HepG2 (cell line): ENCODE measurements around the gene IGF2BP1. TPM values are rescaled to one million over a fixed set of nuclear protein-coding genes. Genes with fewer than 3 reads are reported as not detected.

Experiments
- HNF4A ChIP-seq: sonication (generic); formaldehyde crosslinking; IDR thresholded peaks from 2 replicates; pipeline ENCODE4 v1.4.0; 2020; ENCODE audit warnings: missing genetic modification reagents
- HNRNPH1 ChIP-seq: fragments of 200-400 bp; formaldehyde crosslinking; optimal IDR thresholded peaks from 2 replicates; pipeline ENCODE3; 2017; ENCODE audit warnings: mild to moderate bottlenecking, low read depth, low read length
- KLF11 ChIP-seq: IDR thresholded peaks from 2 replicates; pipeline ENCODE4 v1.6.1; 2016; ENCODE audit warnings: missing compliant biosample characterization
- PCBP1 ChIP-seq: fragments of 200-400 bp; formaldehyde crosslinking; IDR thresholded peaks from 2 replicates; pipeline ENCODE4 v1.6.1; 2017; ENCODE audit warnings: mild to moderate bottlenecking, low read depth, low read length, borderline replicate concordance
- RAD51 ChIP-seq: fragments of 450-650 bp; IDR thresholded peaks from 2 replicates; pipeline ENCODE4 v1.6.1; 2016; ENCODE audit warnings: borderline replicate concordance
- RCOR2 ChIP-seq: IDR thresholded peaks from 2 replicates; pipeline ENCODE4 v1.6.1; 2016; ENCODE audit warnings: missing biosample characterization, missing genetic modification reagents
- SP2 ChIP-seq: sonication (generic); formaldehyde crosslinking; IDR thresholded peaks from 2 replicates; pipeline ENCODE4 v1.5.1; 2020; ENCODE audit warnings: mild to moderate bottlenecking, missing genetic modification reagents
- SYNCRIP ChIP-seq: fragments of 200-400 bp; formaldehyde crosslinking; IDR thresholded peaks from 2 replicates; pipeline ENCODE4 v1.6.1; 2018; ENCODE audit warnings: mild to moderate bottlenecking, low read depth, low read length; ENCODE audit not compliant: insufficient read depth
- ZNF30 ChIP-seq: sonication (generic); formaldehyde crosslinking; IDR thresholded peaks from 2 replicates; pipeline ENCODE4 v1.5.0; 2020; ENCODE audit warnings: mild to moderate bottlenecking, missing genetic modification reagents
- ZNF367 ChIP-seq: sonication (generic); formaldehyde crosslinking; IDR thresholded peaks from 2 replicates; pipeline ENCODE4 v1.4.0; 2020; ENCODE audit warnings: missing genetic modification reagents, borderline replicate concordance
- ZNF614 ChIP-seq: IDR thresholded peaks from 2 replicates; pipeline ENCODE4 v1.6.1; 2018; ENCODE audit warnings: missing biosample characterization, missing genetic modification reagents, inconsistent platforms, borderline replicate concordance
- ZNF672 ChIP-seq: sonication (generic); formaldehyde crosslinking; IDR thresholded peaks from 2 replicates; pipeline ENCODE4 v1.8.1; 2022; ENCODE audit warnings: missing genetic modification reagents
- ZNF746 ChIP-seq: sonication (generic); formaldehyde crosslinking; IDR thresholded peaks from 2 replicates; pipeline ENCODE4 v1.8.0; 2022; ENCODE audit warnings: mild to moderate bottlenecking, missing genetic modification reagents
- ZNF850 ChIP-seq: sonication (generic); formaldehyde crosslinking; conservative IDR thresholded peaks from 2 replicates; pipeline ENCODE4 v1.9.0; 2021; ENCODE audit warnings: mild to moderate bottlenecking, missing genetic modification reagents
- polyA plus RNA-seq, 8 experiments: library from polyadenylated mRNA; depleted of rRNA in 3 of 8; stranded (reverse) in 7 of 8; unstranded in 1 of 8; fragments of >200 nt; fragmentation: Illumina TruSeq in 4 of 8; extraction: Trizol in 4 of 8; gene quantifications; 2 replicates each; pipeline versions ENCODE4 v1.2.1 to v1.2.3, GENCODE V29; 2011 to 2016; ENCODE audit warnings: low read depth in 4 of 8, missing spikeins in 1 of 8, mixed read lengths in 1 of 8; ENCODE audit not compliant: insufficient read depth in 1 of 8
- total RNA-seq, 5 experiments: library from RNA; depleted of rRNA; stranded (reverse); fragments of >200 nt; fragmentation: Illumina TruSeq; extraction: Trizol; gene quantifications; 2 replicates each; pipeline ENCODE4 v1.2.3, GENCODE V29; 2016; ENCODE audit warnings: low read depth in 1 of 5
- TF ChIP-seq, protein P1 (sequence below): IDR thresholded peaks from 2 replicates; pipeline ENCODE4 v1.6.1; 2016; ENCODE audit warnings: low read depth, control low read depth
- TF ChIP-seq, protein P2 (sequence below): sonication (generic); formaldehyde crosslinking; IDR thresholded peaks from 2 replicates; pipeline ENCODE4 v1.5.0; 2020; ENCODE audit warnings: mild to moderate bottlenecking, missing genetic modification reagents
- TF ChIP-seq, protein P3 (sequence below): sonication (generic); formaldehyde crosslinking; IDR thresholded peaks from 2 replicates; pipeline ENCODE4 v1.8.1; 2022; ENCODE audit warnings: low read depth, mild to moderate bottlenecking, missing genetic modification reagents
- TF ChIP-seq, protein P4 (sequence below): sonication (generic); formaldehyde crosslinking; IDR thresholded peaks from 2 replicates; pipeline ENCODE4 v1.4.0; 2020; ENCODE audit warnings: missing genetic modification reagents, borderline replicate concordance
- TF ChIP-seq, protein P5 (sequence below): sonication (generic); formaldehyde crosslinking; IDR thresholded peaks from 2 replicates; pipeline ENCODE4 v1.8.0; 2022; ENCODE audit warnings: missing genetic modification reagents, mild to moderate bottlenecking, inconsistent platforms, borderline replicate concordance

Gene IGF2BP1
- total and polyA plus RNA-seq, 2 of the 13 experiments (the other 11 are each of a cell fraction or from before 2014, with no cell fraction given), result 29.7 to 75.1 TPM

DNA sequence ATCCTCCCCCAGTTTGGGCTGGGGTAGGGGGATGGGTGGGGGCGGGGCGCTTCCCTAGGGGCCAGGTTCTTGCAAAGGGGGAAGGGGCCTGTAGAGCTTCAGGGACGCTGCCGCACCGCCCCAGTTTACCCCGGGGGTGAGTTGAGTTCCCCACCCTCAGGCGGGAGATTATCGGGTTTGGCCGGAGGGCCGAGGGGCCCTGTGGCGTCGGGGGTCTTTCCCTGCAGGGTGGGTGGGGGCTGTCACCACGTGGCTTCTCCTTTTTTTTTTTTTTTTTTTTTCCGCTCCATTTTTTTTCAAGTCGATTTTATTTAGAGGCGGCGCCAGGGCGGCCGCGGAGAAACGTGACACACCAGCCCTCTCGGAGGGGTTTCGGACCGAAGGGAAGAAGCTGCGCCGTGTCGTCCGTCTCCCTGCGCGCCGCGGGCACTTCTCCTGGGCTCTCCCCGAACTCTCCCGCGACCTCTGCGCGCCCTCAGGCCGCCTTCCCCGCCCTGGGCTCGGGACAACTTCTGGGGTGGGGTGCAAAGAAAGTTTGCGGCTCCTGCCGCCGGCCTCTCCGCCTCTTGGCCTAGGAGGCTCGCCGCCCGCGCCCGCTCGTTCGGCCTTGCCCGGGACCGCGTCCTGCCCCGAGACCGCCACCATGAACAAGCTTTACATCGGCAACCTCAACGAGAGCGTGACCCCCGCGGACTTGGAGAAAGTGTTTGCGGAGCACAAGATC, at the start of gene IGF2BP1 (continued):
- TF ChIP-seq HNF4A, result no peak
- TF ChIP-seq, protein P1, sequence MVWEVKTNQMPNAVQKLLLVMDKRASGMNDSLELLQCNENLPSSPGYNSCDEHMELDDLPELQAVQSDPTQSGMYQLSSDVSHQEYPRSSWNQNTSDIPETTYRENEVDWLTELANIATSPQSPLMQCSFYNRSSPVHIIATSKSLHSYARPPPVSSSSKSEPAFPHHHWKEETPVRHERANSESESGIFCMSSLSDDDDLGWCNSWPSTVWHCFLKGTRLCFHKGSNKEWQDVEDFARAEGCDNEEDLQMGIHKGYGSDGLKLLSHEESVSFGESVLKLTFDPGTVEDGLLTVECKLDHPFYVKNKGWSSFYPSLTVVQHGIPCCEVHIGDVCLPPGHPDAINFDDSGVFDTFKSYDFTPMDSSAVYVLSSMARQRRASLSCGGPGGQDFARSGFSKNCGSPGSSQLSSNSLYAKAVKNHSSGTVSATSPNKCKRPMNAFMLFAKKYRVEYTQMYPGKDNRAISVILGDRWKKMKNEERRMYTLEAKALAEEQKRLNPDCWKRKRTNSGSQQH (CRISPR knock-in tag), result peak; percentile 23
- TF ChIP-seq, protein P2, sequence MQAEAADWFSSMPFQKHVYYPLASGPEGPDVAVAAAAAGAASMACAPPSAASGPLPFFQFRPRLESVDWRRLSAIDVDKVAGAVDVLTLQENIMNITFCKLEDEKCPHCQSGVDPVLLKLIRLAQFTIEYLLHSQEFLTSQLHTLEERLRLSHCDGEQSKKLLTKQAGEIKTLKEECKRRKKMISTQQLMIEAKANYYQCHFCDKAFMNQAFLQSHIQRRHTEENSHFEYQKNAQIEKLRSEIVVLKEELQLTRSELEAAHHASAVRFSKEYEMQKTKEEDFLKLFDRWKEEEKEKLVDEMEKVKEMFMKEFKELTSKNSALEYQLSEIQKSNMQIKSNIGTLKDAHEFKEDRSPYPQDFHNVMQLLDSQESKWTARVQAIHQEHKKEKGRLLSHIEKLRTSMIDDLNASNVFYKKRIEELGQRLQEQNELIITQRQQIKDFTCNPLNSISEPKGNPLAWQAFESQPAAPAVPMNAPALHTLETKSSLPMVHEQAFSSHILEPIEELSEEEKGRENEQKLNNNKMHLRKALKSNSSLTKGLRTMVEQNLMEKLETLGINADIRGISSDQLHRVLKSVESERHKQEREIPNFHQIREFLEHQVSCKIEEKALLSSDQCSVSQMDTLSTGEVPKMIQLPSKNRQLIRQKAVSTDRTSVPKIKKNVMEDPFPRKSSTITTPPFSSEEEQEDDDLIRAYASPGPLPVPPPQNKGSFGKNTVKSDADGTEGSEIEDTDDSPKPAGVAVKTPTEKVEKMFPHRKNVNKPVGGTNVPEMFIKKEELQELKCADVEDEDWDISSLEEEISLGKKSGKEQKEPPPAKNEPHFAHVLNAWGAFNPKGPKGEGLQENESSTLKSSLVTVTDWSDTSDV (CRISPR knock-in tag), result no peak; the same call in 1 of the 2 replicates
- no peak; the same call in 1 of the 2 replicates for TF ChIP-seq ZNF850 (CRISPR knock-in tag)
- TF ChIP-seq HNRNPH1, result no peak
- TF ChIP-seq PCBP1, result peak; percentile 59; the same call in 1 of the 2 replicates
- TF ChIP-seq RCOR2, result no peak
- no peak for TF ChIP-seq ZNF672 (CRISPR knock-in tag)
- TF ChIP-seq RAD51, result no peak
- TF ChIP-seq ZNF614 (CRISPR knock-in tag), result peak; percentile 63; the same call in 1 of the 2 replicates
- TF ChIP-seq, protein P3, sequence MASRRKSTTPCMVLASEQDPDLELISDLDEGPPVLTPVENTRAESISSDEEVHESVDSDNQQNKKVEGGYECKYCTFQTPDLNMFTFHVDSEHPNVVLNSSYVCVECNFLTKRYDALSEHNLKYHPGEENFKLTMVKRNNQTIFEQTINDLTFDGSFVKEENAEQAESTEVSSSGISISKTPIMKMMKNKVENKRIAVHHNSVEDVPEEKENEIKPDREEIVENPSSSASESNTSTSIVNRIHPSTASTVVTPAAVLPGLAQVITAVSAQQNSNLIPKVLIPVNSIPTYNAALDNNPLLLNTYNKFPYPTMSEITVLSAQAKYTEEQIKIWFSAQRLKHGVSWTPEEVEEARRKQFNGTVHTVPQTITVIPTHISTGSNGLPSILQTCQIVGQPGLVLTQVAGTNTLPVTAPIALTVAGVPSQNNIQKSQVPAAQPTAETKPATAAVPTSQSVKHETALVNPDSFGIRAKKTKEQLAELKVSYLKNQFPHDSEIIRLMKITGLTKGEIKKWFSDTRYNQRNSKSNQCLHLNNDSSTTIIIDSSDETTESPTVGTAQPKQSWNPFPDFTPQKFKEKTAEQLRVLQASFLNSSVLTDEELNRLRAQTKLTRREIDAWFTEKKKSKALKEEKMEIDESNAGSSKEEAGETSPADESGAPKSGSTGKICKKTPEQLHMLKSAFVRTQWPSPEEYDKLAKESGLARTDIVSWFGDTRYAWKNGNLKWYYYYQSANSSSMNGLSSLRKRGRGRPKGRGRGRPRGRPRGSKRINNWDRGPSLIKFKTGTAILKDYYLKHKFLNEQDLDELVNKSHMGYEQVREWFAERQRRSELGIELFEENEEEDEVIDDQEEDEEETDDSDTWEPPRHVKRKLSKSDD (CRISPR knock-in tag), result peak; percentile 43; the same call in 1 of the 2 replicates
- no peak for TF ChIP-seq SP2 (CRISPR knock-in tag)
- peak; percentile 73; the same call in 1 of the 2 replicates for TF ChIP-seq ZNF30
- TF ChIP-seq ZNF367 (CRISPR knock-in tag), result peak; percentile 33; the same call in 1 of the 2 replicates
- TF ChIP-seq, protein P4, sequence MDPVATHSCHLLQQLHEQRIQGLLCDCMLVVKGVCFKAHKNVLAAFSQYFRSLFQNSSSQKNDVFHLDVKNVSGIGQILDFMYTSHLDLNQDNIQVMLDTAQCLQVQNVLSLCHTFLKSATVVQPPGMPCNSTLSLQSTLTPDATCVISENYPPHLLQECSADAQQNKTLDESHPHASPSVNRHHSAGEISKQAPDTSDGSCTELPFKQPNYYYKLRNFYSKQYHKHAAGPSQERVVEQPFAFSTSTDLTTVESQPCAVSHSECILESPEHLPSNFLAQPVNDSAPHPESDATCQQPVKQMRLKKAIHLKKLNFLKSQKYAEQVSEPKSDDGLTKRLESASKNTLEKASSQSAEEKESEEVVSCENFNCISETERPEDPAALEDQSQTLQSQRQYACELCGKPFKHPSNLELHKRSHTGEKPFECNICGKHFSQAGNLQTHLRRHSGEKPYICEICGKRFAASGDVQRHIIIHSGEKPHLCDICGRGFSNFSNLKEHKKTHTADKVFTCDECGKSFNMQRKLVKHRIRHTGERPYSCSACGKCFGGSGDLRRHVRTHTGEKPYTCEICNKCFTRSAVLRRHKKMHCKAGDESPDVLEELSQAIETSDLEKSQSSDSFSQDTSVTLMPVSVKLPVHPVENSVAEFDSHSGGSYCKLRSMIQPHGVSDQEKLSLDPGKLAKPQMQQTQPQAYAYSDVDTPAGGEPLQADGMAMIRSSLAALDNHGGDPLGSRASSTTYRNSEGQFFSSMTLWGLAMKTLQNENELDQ (CRISPR knock-in tag), result no peak
- TF ChIP-seq ZNF746 (CRISPR knock-in tag), result no peak
- no peak for TF ChIP-seq SYNCRIP
- TF ChIP-seq, protein P5, sequence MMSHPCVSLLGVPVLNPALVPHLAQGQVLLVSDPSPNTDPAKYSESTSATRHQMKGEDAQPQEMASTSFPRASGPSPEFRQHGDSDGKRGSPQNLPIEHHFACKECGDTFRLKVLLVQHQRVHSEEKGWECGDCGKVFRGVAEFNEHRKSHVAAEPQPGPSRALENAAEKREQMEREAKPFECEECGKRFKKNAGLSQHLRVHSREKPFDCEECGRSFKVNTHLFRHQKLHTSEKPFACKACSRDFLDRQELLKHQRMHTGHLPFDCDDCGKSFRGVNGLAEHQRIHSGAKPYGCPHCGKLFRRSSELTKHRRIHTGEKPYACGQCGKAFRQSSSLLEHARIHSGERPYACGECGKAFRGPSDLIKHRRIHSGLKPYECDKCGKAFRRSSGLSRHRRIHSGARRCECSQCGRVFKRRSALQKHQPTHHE, result no peak
- TF ChIP-seq KLF11, result 0 out of 2 replicates have a peak, but pooled peaks have one; percentile 25
